ENCODE measurements around the gene ZNF443. TPM values are rescaled to one million over a fixed set of nuclear protein-coding genes. Genes with fewer than 3 reads are reported as not detected.
"Not testable (repeated sequence)": the region's sequence is repeated elsewhere in the genome, so short reads cannot be mapped to it uniquely, and the experiment has no call there.

The ZNF443 gene
- total and polyA plus RNA-seq, 4 donors, result 1.4 to 9.4 (median 3.0) TPM

DNA sequence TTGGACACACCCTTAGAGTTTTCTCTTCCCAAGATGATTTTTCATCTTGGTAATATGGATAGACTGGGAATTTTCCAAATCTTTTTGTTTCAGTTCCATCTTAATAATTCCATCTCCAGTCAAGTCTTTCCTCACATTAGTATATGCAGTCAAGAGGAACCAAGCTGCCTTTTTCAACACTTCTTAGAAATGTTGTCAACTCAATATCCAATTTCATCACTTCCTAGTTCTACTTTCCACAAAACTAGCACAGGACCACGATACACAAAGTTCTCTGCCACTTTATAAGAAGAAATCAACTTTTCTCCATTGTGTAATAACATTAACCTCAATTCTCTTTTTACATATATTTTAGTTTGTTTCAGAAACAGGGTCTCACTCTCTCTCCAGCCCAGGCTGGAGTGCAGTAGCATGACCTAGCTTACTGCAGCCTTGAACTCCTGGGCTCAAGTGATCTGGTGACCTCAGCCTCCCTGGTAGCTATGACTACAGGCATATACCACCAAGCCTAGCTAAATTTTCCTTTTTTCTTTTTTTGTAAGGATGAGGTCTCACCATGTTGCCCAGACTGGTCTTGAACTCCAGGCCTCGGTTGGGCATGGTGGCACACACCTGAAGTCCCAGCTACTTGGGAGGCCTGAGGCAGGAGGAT lies 15.5 kb downstream of the ZNF443 start:
- ATAC-seq (ENCODE audit: insufficient read depth, low FRiP score), result no peak
- TF ChIP-seq, protein P1, sequence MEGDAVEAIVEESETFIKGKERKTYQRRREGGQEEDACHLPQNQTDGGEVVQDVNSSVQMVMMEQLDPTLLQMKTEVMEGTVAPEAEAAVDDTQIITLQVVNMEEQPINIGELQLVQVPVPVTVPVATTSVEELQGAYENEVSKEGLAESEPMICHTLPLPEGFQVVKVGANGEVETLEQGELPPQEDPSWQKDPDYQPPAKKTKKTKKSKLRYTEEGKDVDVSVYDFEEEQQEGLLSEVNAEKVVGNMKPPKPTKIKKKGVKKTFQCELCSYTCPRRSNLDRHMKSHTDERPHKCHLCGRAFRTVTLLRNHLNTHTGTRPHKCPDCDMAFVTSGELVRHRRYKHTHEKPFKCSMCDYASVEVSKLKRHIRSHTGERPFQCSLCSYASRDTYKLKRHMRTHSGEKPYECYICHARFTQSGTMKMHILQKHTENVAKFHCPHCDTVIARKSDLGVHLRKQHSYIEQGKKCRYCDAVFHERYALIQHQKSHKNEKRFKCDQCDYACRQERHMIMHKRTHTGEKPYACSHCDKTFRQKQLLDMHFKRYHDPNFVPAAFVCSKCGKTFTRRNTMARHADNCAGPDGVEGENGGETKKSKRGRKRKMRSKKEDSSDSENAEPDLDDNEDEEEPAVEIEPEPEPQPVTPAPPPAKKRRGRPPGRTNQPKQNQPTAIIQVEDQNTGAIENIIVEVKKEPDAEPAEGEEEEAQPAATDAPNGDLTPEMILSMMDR (IDR thresholded peaks at IDR 0.05; ENCODE audit: control extremely low read depth, extremely low read depth), result no peak
- no peak for DNase-seq
- H3K9ac ChIP-seq (ENCODE audit: insufficient read depth in 1 of 2, low read length in 2 of 2), result no peak overlapping the region
- no peak overlapping the region for H3K4me3 ChIP-seq
- no peaks in the 10 kb centered on the region for H3K27me3 ChIP-seq (ENCODE audit: control insufficient read depth in 3 of 3, insufficient read depth in 3 of 3, low read length in 2 of 3)
- peaks cover 0 to 3% (median under 1%) of the 10 kb centered on the region in 4 donors for H3K9me3 ChIP-seq (ENCODE audit: control insufficient read depth in 4 of 4, insufficient read depth in 3 of 4, low read length in 3 of 4)
- H3K27ac ChIP-seq (ENCODE audit: low read depth in 1 of 2, low read length in 1 of 2), result no peak overlapping the region
- H3K36me3 ChIP-seq (ENCODE audit: control insufficient read depth in 4 of 4, insufficient read depth in 4 of 4, low read length in 4 of 4), result peaks cover 0 to 10% (median 4%) of the 10 kb centered on the region in 4 donors
- H3K4me1 ChIP-seq (ENCODE audit: control insufficient read depth in 5 of 5, insufficient read depth in 5 of 5, low read length in 5 of 5), result no peaks in the 10 kb centered on the region
- WGBS, 2 donors, result 66 to 83% methylated on average over 2 of the region's 2 CpGs

DNA sequence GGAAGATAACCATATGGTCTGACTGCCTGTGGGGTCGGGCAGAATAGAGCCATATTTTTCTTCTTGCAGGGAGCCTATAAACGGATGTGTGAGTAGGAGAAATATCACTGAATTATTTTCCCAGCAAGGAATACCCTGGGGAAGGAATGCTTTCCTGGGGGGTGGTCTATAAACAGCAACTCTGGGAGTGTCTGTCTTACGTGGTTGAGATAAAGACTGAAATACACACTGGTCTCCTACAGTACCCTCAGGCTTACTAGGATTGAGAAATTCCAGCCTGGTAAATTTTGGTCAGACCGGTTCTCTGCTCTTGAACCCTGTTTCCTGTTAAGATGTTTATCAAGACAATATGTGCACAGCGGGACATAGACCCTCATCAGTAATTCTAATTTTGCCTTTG lies 23.5 kb downstream of the ZNF443 start:
- 92 to 96% methylated on average over 5 of the region's 5 CpGs for WGBS, 2 donors
- H3K27ac ChIP-seq (ENCODE audit: low read depth in 1 of 2, low read length in 1 of 2); H3K36me3 ChIP-seq (ENCODE audit: control insufficient read depth in 4 of 4, insufficient read depth in 4 of 4, low read length in 4 of 4); ATAC-seq (ENCODE audit: insufficient read depth, low FRiP score); H3K9ac ChIP-seq (ENCODE audit: insufficient read depth in 1 of 2, low read length in 2 of 2); H3K27me3 ChIP-seq (ENCODE audit: control insufficient read depth in 3 of 3, insufficient read depth in 3 of 3, low read length in 2 of 3); H3K4me3 ChIP-seq; DNase-seq; H3K9me3 ChIP-seq (ENCODE audit: control insufficient read depth in 4 of 4, insufficient read depth in 3 of 4, low read length in 3 of 4); H3K4me1 ChIP-seq (ENCODE audit: control insufficient read depth in 5 of 5, insufficient read depth in 5 of 5, low read length in 5 of 5): not testable (repeated sequence)

DNA sequence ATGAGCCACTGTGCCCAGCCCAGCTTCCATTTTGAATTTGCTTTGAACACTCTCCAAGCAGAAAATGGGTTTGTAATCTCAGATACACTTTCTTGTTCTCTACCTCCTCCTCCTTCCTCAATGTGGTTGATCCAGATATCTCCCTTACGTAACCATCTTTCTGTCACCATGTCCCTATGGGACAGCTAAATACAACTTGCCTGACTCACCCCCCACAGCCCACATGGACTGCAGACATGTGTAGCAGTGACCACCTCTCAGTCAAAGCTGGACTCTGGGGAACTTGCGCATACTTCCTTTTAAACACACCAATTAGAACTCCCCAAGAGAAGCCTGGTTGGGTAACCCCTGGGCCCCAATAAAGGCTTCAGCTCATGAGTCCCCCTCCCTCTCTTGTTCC lies 28.9 kb downstream of the ZNF443 start:
- Histone ChIP-seq H3K27ac (ENCODE audit: low read depth in 1 of 2, low read length in 1 of 2) (no peak overlapping the region), H3K9ac (ENCODE audit: insufficient read depth in 1 of 2, low read length in 2 of 2) (no peak overlapping the region), H3K27me3 (ENCODE audit: control insufficient read depth in 3 of 3, insufficient read depth in 3 of 3, low read length in 2 of 3) (no peaks in the 10 kb centered on the region), H3K36me3 (ENCODE audit: control insufficient read depth in 4 of 4, insufficient read depth in 4 of 4, low read length in 4 of 4) (no peaks in the 10 kb centered on the region), H3K4me1 (ENCODE audit: control insufficient read depth in 5 of 5, insufficient read depth in 5 of 5, low read length in 5 of 5) (no peaks in the 10 kb centered on the region), H3K9me3 (ENCODE audit: control insufficient read depth in 4 of 4, insufficient read depth in 3 of 4, low read length in 3 of 4) (no peaks in the 10 kb centered on the region), H3K4me3 (no peak overlapping the region)
- ATAC-seq (ENCODE audit: insufficient read depth, low FRiP score) (no peak), DNase-seq (no peak)
- TF ChIP-seq, protein P1 (IDR thresholded peaks at IDR 0.05; ENCODE audit: control extremely low read depth, extremely low read depth), result no peak
- 96 to 97% methylated on average over 2 of the region's 2 CpGs for WGBS, 2 donors

DNA sequence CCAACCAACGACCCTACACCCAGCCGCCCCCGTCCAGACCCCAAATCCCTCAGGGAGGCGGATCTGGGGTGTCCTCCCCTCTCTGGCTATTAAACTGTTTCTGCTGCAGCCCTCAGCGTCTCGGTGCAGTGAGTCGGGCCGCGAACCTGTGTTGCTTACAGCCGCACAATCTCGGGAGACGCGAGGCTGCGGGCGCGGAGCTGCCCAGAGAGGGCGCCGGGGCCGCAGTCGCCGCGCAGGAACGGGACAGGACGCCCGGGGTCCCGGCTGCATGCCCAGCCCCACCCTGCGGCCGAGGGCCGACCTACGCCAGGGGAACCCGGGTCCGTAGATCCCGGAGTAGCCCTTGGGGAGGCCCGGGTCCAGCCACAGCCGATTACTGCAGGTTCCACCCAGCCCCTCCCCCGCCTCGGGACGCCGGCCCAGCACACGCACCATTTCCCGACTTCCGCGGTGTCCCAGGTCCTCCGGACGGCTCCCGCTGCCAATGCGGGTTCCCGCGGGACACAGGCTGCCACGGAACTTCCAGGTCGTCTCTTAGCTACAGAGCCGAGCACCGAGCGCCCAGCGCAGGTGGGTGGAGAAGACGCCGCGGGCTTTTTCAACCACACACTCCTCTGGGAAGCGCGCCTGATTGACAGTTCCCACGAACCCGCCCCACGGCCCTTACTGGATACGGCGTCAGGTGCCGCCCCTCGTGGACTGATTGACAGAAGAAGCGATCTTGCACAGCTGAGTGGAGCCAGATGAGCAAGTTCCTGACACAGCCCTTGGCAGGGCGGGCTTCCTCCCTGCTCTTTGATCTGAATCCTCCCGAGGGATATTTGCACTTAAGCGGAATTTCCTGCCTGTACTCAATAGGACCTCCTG lies 40.0 kb downstream of the ZNF443 start, which contains the start of gene ZNF799:
Gene ZNF799, minus strand, starts transcription at position 639 of the 870 bp plus-strand sequence. Its CDS starts 201 bp downstream, at position 438.
- Histone ChIP-seq H3K27ac (ENCODE audit: low read depth in 1 of 2, low read length in 1 of 2) (peak within 1 kb of the TSS; percentile 92 to 96), H3K4me1 (ENCODE audit: control insufficient read depth in 5 of 5, insufficient read depth in 5 of 5, low read length in 5 of 5) (peaks cover 0 to 4% (median 0%) of the 10 kb centered on the region in 5 donors), H3K36me3 (ENCODE audit: control insufficient read depth in 4 of 4, insufficient read depth in 4 of 4, low read length in 4 of 4) (no peaks in the 10 kb centered on the region), H3K4me3 (peak within 1 kb of the TSS; percentile 81), H3K9ac (ENCODE audit: insufficient read depth in 1 of 2, low read length in 2 of 2) (peak within 1 kb of the TSS; percentile 28 to 42), H3K9me3 (ENCODE audit: control insufficient read depth in 4 of 4, insufficient read depth in 3 of 4, low read length in 3 of 4) (no peaks in the 10 kb centered on the region), H3K27me3 (ENCODE audit: control insufficient read depth in 3 of 3, insufficient read depth in 3 of 3, low read length in 2 of 3) (no peaks in the 10 kb centered on the region)
- TF ChIP-seq, protein P1 (IDR thresholded peaks at IDR 0.05; ENCODE audit: control extremely low read depth, extremely low read depth), result no peak
- DNase-seq (peak; percentile 93 to 97 (median 96)), ATAC-seq (ENCODE audit: insufficient read depth, low FRiP score) (peak; percentile 96)
- WGBS, 2 donors, result 0% methylated on average over 56 to 71 of the region's 71 CpGs

DNA sequence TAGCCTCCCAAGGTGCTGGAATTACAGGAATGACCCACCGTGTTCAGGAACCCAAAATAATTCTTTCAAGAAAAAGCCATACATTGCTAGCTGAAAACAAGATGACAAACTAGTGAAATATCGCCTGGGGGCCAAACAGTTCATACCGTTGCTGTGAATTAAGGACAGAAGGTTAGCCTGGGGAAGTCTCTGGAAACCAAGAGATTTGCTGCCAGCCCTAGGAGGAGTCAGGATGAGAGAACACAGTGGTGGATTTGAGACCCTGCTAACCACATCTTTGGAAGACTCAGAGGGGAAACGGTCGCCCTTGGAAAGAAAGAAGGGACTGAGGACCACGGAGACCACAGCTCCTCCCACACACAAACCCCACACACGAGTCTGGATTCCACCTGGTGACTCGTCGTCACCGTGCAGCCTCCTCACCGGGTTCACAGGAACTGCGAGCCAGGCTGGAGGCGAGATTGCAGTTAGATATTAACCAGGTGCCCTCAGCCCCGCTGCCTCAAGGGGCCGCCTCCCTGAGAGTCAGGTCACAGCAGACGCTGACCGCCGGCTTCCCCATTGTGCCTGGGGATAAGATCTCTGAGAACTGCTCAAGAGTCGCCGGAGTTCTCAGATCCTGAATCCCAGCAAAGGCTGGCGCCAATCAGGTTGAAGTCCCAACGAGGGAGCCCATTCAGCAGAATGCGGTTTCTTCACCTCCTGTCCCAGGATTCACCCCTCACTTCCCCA lies 40.8 kb downstream of the ZNF443 start:
- peak; percentile 45 for ATAC-seq (ENCODE audit: insufficient read depth, low FRiP score)
- 2 to 3% methylated on average over 20 to 23 of the region's 23 CpGs for WGBS, 2 donors

More for the DNA sequence above, 40.8 kb downstream of the ZNF443 start:
- H3K27me3 ChIP-seq (ENCODE audit: control insufficient read depth in 3 of 3, insufficient read depth in 3 of 3, low read length in 2 of 3); H3K4me1 ChIP-seq (ENCODE audit: control insufficient read depth in 5 of 5, insufficient read depth in 5 of 5, low read length in 5 of 5); H3K9me3 ChIP-seq (ENCODE audit: control insufficient read depth in 4 of 4, insufficient read depth in 3 of 4, low read length in 3 of 4); H3K36me3 ChIP-seq (ENCODE audit: control insufficient read depth in 4 of 4, insufficient read depth in 4 of 4, low read length in 4 of 4): not testable (repeated sequence)
- Histone ChIP-seq H3K4me3 (peak overlapping the region; percentile 81), H3K27ac (ENCODE audit: low read depth in 1 of 2, low read length in 1 of 2) (peak overlapping the region; percentile 92 to 96), H3K9ac (ENCODE audit: insufficient read depth in 1 of 2, low read length in 2 of 2) (peak overlapping the region; percentile 26 to 42)
- peak; percentile 16 to 29 (median 25) for DNase-seq

All from lung (tissue), 12 donors.